Measurements from ENCODE around the gene SMTNL2.
"Not testable (repeated sequence)": the region's sequence is repeated elsewhere in the genome, so short reads cannot be mapped to it uniquely, and the experiment has no call there.

Gene SMTNL2

DNA sequence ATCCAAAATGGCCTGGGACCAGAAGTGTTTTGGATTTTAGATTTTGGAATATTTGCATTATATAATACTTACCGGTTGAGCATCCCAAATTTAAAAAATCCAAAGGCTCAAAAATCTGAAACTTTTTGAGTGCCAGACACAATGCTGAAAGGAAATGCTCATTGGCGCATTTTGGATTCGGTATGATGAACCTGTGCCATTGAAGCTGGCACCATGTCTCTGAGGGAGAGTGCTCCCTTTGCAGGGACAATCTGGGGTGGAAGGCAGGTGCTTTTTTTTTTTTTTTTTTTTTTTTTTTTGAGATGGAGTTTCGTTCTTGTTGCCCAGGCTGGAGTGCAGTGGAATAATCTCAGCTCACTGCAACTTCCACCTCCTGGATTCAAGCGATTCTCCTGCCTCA is 17.7 kb downstream of the SMTNL2 start:
- no peak for DNase-seq (ENCODE audit: low spot score)

DNA sequence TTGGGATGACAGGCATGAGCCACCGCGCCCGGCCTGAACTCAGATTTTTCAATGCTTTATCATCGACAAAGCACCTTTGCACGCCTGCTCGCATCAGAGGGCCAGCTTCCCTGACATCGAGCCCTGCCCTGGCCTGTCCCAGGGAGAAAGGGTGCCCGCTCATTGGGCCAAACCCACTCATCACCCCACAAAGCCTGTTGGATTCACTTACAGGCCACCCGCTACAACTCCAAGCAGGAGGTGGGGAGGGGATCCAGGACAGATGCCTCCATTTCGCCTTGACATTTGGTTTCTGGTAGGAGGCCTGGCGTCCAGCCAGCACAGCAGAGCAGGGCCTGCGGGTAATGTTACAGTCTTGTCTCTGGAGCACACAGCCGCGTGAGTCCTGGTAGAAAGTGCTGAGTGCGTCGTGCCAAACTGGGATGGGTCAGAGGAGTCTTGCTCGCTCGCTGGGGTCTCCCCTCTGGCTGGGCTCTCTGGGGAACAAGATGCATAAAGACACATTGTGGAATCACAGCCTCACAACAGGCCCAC is 19.8 kb downstream of the SMTNL2 start:
- no peak for DNase-seq (ENCODE audit: low spot score)

DNA sequence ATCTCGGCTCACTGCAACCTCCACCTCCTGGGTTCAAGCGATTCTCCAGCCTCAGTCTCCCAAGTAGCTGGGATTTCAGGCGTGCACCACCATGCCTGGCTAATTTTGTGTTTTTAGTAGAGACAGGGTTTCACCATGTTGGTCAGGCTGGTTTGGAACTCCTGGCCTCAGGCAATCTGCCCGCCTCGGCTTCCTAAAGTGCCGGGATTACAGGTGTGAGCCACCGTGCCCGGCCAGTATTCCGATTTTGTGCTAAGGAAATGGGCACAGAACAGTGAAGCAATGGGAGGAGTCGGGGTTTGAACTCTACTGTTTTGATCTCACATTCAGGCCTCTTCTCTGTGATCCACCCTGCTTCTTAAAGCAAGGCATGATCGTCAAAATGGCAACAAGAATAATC is 20.4 kb downstream of the SMTNL2 start:
- DNase-seq (ENCODE audit: low spot score) = not testable (repeated sequence)

DNA sequence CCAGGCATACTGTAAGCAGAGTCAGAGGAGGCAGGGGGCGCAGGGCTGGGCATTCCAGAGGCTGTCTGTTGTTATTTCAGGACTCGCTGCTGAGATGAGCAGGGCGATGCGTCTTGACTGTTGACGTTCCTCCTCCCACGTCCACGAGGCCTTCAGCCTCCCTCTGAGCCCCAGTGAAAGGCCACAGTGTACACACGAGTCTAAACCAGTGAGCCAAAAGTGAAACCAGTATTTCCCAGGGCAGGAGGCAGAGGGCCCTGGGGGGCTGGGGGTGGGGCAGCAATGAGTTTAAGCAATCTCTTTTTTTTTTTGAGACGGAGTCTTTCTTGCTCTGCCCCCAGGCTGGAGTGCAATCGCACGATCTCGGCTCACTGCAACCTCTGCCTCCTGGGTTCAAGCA is 21.5 kb downstream of the SMTNL2 start:
- DNase-seq (ENCODE audit: low spot score) = no peak

DNA sequence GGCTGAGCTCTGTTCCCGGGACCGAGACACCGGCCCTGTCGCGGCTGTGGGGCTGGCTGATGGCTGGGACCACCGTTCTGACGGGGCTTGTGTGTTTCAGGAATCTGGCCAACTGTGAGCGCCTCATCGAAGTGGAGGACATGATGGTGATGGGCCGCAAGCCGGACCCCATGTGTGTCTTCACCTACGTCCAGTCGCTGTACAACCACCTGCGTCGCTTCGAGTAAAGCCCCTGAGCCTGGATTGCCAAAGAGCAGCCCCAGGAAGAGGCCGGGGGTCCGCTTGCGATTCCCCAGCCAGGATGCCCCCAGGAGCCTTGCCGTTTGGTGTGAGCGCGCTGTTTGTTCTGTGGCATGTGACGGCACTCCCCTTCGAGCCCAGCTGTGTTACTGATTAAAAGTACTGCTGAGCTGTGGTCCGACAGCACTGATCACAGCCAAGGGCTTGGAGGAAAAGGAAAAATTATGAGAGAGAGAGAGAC is 23.0 kb downstream of the SMTNL2 start:
- no peak for DNase-seq (ENCODE audit: low spot score)

DNA sequence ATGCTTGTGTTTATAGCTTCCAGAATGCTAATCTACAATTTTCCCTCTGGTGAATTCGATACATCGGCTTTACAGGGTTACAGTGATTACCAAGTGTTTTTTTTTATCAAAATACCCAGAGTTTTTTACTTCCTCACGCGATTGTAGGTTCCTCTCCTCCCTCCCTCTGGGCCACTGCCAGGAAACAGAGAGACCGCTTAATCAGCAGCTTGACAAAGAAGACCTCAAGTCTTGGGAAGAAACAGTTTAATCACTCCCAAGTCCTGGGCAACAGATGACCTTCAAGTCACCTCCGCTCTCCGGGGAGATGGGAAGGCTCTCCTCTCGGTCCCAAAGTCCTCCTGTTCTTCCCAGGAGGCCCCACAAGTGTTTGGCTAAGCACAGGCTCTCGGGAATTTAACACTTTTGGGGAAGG is 23.5 kb downstream of the SMTNL2 start:
- no peak for DNase-seq (ENCODE audit: low spot score)

DNA sequence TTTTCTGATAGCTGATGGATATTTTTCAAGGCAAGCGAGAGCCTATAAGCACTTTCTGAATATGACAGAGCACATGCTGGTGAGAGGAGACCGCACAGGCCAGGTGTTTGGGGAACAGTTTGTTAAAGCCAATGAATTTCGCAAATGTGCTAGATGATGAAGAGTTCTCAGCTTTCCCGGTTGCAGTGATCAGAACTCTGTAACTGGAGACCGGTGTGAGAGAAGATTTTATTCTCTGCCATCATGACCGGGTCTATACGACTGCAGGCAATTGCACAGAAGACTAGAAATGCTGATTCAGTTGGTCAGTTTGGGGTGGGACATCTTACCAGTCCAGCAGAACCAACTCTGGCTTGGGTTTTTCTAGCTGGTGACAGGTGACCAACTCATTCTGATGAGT is 25.4 kb downstream of the SMTNL2 start:
- no peak for DNase-seq (ENCODE audit: low spot score)

DNA sequence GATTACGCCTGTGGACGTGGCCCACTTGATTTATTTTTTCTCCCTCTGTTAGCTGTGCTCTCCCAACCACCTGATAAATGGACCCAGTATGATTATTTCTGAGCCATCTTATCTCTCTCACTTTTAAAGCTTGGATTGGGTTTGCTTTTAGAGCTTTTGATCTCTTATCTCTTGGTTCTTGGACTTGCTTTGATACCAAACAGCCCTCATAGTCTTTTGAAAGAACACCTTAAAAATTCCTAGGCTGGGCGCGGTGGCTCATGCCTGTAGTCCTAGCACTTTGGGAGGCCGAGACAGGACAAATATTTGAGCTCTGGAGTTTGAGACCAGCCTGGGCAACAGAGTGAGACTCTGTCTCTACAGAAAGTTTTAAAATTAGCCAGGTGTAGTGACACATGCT is 25.8 kb downstream of the SMTNL2 start:
- no peak for DNase-seq (ENCODE audit: low spot score)

DNA sequence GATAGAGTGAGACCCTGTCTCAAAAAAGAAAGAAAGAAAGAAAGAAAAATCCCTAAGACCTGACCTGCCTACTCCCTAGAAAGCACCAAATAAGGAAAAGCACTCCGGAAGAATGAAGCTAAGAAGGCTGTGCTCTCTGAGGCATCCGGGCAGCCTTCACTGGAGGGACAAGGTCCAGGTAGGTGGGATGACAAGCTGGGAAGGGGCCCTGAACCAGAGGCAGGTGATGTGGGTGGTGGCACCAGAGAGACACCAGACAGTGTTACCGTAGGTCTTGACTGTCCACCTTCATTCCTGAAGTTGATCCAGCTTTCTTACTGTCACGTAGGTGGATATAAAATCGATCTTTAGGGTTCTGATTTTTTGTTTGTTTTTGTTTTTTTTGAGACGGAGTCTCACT is 26.3 kb downstream of the SMTNL2 start:
- DNase-seq (ENCODE audit: low spot score) = no peak

DNA sequence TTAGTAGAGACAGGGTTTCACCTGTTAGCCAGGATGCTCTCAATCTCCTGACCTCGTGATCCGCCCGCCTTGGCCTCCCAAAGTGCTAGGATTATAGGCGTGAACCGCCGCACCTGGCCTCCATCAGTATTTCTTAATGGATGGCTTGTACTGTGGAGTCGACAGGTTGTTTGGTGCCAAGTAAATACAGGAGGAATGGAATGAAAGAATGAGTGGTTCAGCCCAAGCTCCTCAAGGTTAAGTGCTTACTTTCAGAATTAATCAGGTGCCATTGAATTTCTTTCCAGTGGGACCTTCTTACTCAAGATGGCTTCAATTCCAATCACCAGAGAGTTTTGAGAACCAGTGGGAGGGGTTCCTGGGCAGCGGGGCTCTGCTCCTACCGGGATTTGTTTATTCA is 32.1 kb downstream of the SMTNL2 start:
- DNase-seq (ENCODE audit: low spot score) = no peak

DNA sequence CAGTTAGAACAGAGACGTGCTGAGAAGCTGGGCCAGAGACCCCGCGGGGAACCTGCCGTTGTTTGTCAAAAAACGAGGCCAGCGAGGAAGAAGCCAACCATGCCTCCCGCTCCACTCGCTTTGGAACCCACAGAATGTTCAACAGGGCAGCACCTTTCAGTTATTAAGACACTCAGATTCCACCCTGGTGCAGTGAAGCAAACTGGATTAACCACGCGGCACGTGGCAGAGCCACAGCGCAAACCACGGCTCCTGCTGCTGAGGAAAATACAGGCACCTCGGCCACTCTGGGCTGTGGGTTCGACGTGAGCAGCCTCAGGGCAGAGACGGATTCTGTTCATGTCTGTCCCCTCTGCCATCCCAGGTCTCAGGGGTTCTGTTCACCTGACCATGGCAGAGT is 32.8 kb downstream of the SMTNL2 start:
- no peak for DNase-seq (ENCODE audit: low spot score)

DNA sequence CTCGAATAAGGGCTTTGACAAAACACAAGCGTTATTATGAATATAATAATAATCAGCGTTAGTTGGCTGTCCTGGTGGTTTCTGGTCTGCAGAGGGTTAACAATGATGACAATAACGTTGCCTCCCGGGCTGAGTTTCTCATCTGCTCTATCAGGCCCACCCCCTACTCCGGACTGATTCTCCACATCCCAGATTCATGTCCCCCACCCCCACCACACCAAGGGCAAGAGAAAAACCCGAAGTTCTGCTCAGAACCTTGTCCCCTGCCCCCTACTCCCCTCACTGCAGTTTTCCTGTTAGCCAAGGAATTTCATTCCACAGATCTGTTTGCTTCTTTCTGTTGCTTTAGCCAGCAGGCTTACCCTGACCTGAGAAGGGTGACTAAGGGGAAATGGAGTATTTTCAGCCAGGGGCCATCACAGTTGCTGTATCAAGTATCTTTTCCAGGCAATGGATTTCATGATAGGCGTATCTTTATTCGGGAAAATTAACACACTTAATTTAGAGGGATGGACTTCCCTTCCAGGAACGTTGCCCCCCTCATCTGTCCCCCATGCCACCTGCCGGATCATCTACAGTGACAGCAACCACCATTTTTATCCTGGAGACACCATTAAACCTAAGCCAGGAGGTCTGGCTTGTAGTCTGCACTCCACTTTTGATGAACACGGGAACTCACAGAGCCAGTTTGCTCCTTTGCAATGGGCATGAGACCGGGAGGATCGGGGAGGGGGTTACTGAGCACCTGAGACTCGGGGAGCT is 33.4 kb downstream of the SMTNL2 start:
- no peak for DNase-seq (ENCODE audit: low spot score)

DNA sequence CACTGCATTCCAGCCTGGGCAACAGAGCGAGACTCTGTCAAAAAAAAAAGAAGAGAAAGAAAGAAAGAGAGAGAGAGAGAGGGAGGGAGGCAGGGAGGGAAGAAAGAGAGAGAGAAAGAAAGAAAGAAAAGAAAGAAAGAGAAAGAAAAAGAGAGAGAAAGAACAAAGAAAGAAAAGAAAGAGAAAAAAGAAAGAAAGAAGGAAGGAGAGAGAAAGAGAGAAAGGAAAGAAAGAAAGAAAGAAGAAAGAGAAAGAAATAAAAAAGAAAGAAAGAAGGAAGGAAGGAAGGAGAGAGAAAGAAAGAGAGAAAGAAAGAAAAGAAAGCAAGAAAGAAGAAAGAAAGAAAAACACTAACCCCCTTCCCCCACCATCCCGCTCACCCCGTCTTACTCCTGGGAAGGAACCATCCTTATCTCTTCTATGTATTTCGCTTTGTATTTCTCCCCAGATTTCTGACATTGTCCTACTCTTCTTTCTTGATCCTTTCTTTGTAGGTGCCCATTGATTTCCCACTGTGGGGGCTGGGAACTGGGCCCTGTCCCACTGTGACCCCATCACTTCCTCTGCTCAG is 36.3 kb downstream of the SMTNL2 start:
- DNase-seq (ENCODE audit: low spot score) = no peak

DNA sequence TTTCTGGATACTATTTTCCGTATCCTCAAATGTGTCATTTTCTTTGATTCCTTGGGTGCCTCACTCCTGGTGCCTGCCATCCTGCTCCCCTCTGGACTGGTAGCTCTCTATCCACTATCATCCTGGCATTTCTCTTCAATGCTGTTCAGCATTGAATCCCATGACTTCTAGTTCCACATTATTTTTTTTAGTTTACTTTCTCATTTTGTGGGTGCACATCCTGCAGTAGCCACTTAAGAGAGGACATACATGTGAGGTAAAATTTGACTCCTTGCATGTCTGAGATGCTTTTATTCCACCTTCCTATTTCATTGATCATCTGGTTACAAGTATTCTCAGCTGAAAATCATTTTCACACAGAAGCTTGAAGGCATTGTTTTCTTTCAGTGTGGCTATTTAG is 38.0 kb downstream of the SMTNL2 start:
- DNase-seq (ENCODE audit: low spot score) = no peak

DNA sequence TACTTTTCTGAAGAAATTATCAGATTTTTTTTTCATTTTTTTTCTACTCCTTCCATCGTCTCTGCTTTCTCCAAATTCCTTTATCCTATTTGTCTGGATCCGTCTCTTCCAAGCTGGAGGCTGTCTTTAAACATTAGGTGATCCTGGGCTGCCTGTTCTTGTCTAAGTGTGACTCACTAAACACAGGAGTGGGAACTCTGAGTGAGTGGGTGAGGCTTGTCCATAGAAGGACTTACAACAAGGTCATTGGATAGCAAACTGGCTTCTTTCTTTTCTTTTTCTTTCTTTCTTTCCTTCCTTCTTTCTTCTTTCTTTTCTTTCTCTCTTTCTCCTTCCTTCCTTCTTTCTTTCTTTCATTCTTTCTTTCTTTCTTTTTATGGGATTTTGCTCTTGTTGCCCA is 38.9 kb downstream of the SMTNL2 start:
- no peak for DNase-seq (ENCODE audit: low spot score)

DNA sequence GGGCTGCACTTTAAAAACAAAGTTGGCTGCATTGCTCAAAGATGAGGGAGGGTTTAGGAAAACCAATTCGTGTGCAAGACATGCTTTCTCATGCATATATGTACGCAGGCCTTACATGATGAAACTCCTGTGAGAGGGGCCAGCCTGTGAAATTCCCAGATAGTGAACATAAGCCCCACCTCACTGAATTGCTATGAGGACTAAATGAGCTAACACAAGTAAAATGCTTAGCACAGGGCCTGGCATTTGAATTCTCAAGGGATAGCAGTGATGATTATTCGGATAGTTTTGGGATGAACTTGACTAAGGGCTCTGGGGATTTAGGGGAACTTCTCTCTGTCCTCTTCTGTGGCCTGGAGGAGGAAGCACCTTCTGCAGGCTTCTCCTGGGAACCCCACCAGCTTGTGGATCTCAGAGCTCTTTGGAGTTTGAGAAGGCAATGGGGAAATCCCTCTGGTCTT is 40.2 kb downstream of the SMTNL2 start:
- not testable (repeated sequence) for DNase-seq (ENCODE audit: low spot score)

DNA sequence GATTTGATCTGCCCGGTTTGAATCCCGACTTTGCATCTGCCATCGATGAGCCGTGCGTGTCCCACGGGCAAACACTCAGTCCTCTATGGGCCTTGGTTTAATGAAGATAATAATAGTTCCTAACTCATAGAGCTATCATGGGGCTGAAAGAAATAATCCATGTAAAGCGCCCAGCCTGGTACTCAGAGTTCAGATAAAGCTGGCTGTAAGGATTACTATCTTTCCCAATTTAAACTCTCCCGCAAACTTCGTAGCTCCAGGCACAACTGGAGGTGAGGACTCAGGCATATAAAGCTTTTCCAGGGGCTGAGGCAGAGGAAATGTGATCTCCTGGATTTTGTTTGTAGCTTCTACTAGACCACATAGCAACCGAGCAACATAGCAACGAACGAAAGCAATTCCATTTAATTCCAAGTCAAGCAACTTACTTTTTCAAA is 40.9 kb downstream of the SMTNL2 start:
- no peak for DNase-seq (ENCODE audit: low spot score)

DNA sequence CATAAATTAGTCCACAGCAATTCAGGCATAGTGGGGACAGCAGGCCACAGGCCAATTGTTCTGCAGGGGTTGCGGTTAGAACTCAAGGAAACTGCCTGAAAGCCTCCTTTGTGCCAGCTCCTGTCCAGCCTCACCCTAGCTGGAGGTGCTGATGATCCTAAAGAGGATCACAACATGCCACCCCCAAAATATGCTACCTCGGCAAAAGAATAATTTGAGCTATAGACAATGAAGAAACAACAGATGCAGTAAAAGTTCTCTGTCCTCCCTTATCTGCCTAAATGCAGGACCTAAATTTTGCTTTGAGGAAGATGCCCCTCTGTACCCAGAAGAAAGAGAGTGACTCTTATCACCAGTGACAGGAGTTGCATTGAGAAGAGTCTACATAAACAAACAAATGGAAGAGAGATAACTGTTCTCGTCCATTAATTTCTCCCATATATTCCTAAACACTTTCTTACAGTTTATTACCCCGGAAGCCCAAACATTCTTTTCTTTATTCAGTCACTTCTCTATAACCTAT is 42.5 kb downstream of the SMTNL2 start:
- DNase-seq (ENCODE audit: low spot score) = no peak

DNA sequence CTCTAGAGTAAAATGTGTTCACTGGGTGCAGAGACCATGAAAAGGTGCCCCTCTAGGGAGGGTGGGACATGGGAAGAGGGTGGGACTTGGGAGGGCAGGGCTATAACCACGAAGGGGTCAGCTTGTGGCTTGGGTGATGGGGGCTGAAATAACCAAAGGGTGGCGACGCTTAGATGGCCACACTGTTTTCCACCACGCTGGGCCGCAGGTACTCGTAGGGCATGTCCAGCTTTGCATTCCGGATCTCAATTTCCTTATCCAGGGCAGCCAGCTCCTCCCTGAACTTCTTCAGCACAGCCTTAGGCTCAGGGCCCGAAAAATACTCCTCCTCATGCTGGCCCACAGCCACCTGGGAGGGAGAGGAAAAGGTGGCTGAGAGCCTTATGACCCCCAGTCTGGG is 47.1 kb downstream of the SMTNL2 start:
- no peak for DNase-seq (ENCODE audit: low spot score)

DNA sequence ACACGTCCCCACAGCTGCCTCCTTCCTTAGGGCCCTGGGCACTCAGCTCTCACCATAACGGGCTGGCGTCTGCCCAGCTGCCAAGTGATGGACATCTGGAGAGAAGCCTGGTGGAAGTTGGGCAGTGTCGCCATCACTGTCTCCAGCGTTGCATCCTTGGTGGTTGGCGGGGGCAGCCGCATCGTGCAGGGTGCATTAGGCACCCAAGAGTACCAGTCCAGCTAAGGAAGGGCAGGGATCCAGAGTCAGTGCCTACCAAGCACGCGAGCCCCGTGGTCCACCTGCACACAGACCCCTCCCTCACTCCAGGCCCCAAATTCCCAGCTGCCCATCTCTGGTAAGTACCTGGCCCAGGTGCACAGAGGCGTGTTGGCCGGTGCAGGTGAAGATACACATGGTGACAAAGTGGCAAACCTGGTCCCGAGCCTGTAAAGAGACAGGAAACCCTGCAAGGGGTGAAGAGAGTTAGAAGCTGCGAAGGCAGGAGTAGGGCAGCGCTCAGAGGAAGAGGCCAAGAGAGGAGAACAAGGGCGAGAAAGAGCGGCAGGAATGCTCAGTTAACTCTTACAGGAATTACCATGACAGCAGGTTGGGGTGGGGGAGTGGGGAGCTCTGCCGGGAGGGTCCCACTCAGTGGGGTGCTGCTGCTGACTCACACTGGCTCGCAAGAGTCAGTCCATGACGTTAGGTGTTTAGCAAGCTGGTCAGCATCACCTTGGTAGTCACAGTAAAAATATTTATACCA is 47.7 kb downstream of the SMTNL2 start:
- no peak for DNase-seq (ENCODE audit: low spot score)

DNA sequence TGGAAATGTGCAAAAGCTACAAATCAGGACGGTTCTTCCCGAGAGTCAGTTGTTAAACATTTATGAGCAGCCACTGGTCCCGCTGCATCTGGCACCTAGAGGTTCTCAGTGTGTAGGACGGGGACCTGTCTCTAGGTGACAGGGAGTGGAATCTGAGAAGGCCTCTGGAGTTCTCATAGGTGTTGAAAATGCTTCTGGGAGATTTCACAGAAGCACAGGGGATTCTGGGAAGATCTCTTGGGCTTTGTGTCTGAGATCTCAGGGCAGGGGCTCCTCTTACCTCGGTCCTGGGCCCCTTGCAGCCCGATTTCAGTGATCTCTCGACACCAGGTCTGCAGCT is 48.2 kb downstream of the SMTNL2 start:
- no peak for DNase-seq (ENCODE audit: low spot score)

DNA sequence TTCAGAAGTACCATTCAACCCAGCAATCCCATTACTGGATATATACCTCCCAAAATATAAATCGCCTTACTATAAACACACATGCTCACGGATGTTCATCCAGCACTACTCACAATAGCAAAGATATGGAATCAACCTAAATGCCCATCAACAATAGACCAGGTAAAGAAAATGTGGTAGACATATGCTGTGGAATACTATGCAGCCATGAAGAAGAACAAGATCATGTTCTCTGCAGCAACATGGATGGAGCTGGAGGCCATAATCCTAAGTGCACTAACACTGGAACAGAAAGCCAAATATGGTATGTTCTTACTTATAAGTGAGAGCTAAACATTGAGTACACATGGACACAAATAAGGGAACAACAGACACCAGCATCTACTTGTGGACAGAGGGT is 49.3 kb downstream of the SMTNL2 start:
- no peak for DNase-seq (ENCODE audit: low spot score)

DNA sequence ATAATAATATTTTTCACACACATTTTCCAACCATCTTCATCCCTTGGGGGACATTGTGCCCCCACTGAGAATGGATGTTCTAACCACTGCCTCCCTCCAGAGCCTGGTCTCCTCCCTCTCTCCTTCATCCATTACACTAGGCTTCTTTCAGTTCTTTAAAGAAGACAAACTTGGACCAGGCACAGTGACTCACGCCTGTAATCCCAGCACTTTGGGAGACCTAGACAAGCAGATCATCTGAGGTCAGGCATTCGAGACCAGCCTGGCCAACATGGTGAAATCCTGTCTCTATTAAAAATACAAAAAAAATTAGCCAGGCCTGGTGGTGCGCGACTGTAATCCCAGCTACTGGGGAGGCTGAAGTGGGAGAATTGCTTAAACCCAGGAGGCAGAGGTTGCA is 50.6 kb downstream of the SMTNL2 start:
- no peak for DNase-seq (ENCODE audit: low spot score)

Data from CD4-positive, alpha-beta T cell treated with Interleukin-15 for 4 hours (primary cell).